HepG2 (cell line): Measurements from ENCODE around the gene EID3. TPM values are rescaled to one million over a fixed set of nuclear protein-coding genes. Genes with fewer than 3 reads are reported as not detected.

Source experiments
- AKAP8 ChIP-seq: sonication (generic); formaldehyde crosslinking; IDR thresholded peaks from 2 replicates; pipeline ENCODE4 v1.5.1; 2020; ENCODE audit warnings: mild to moderate bottlenecking, missing genetic modification reagents
- ELF3 ChIP-seq: IDR thresholded peaks from 2 replicates; pipeline ENCODE4 v1.6.1; 2016; ENCODE audit warnings: missing genetic modification reagents, missing compliant biosample characterization
- FOXA1 ChIP-seq, 2 experiments: fragments of 450-650 bp in 1 of 2; sonication (generic) in 1 of 2; formaldehyde crosslinking in 1 of 2; IDR thresholded peaks; 2 replicates each; pipeline versions ENCODE4 v1.4.0 to v1.6.1; 2016 to 2020; ENCODE audit warnings: missing genetic modification reagents in 1 of 2
- FOXA3 ChIP-seq: IDR thresholded peaks from 2 replicates; pipeline ENCODE4 v1.6.1; 2016; ENCODE audit warnings: missing genetic modification reagents, missing compliant biosample characterization
- GATAD2A ChIP-seq: IDR thresholded peaks from 2 replicates; pipeline ENCODE4 v1.6.1; 2016
- KDM2A ChIP-seq: sonication (generic); formaldehyde crosslinking; IDR thresholded peaks from 2 replicates; pipeline ENCODE4 v1.4.0; 2020; ENCODE audit warnings: low read depth, missing genetic modification reagents, borderline replicate concordance
- KDM4B ChIP-seq: sonication (generic); formaldehyde crosslinking; IDR thresholded peaks from 2 replicates; pipeline ENCODE4 v1.4.0; 2020; ENCODE audit warnings: missing genetic modification reagents
- KLF12 ChIP-seq: sonication (generic); formaldehyde crosslinking; IDR thresholded peaks from 2 replicates; pipeline ENCODE4 v1.4.0; 2020; ENCODE audit warnings: missing genetic modification reagents, borderline replicate concordance
- KLF15 ChIP-seq: sonication (generic); formaldehyde crosslinking; IDR thresholded peaks from 2 replicates; pipeline ENCODE4 v1.8.1; 2023; ENCODE audit warnings: borderline replicate concordance, mild to moderate bottlenecking, inconsistent platforms, missing genetic modification reagents, mixed read lengths
- MBNL3 ChIP-seq: fragments of 250-450 bp; sonication (Bioruptor Pico); conservative IDR thresholded peaks from 2 replicates; pipeline ENCODE4 v1.8.0; 2022; ENCODE audit warnings: mild to moderate bottlenecking, inconsistent platforms
- NFKBIZ ChIP-seq: IDR thresholded peaks from 2 replicates; pipeline ENCODE4 v1.6.1; 2018; ENCODE audit warnings: missing genetic modification reagents, missing compliant biosample characterization
- PHF20 ChIP-seq: sonication (generic); formaldehyde crosslinking; IDR thresholded peaks from 2 replicates; pipeline ENCODE4 v1.5.0; 2020; ENCODE audit warnings: mild to moderate bottlenecking, missing genetic modification reagents
- POGZ ChIP-seq: sonication (generic); formaldehyde crosslinking; IDR thresholded peaks from 2 replicates; pipeline ENCODE4 v1.4.0; 2020; ENCODE audit warnings: mild to moderate bottlenecking, missing genetic modification reagents
- POLR2A ChIP-seq, 2 experiments: IDR thresholded peaks; 2 replicates each; pipeline ENCODE4 v1.6.1; 2011; ENCODE audit warnings: low read depth in 2 of 2, low read length in 2 of 2, mild to moderate bottlenecking in 1 of 2, moderate library complexity in 1 of 2; ENCODE audit not compliant: insufficient read depth in 1 of 2
- RBM22 ChIP-seq: fragments of 200-400 bp; formaldehyde crosslinking; optimal IDR thresholded peaks from 2 replicates; pipeline ENCODE3; 2017; ENCODE audit warnings: mild to moderate bottlenecking, low read length, moderate library complexity
- SMARCE1 ChIP-seq: fragments of 450-650 bp; IDR thresholded peaks from 2 replicates; pipeline ENCODE4 v1.6.1; 2017; ENCODE audit warnings: borderline replicate concordance
- SMC3 ChIP-seq: IDR thresholded peaks from 2 replicates; pipeline ENCODE4 v1.6.1; 2011; ENCODE audit warnings: low read length, improper control_type of control experiment
- THAP9 ChIP-seq: sonication (generic); formaldehyde crosslinking; IDR thresholded peaks from 2 replicates; pipeline ENCODE4; 2020; ENCODE audit warnings: missing genetic modification reagents, mild to moderate bottlenecking, borderline replicate concordance
- ZKSCAN8 ChIP-seq: IDR thresholded peaks from 2 replicates; pipeline ENCODE4 v1.6.1; 2016; ENCODE audit warnings: borderline replicate concordance, missing genetic modification reagents, missing compliant biosample characterization
- ZMYM3 ChIP-seq: sonication (generic); formaldehyde crosslinking; IDR thresholded peaks from 2 replicates; pipeline ENCODE4 v1.5.1; 2020; ENCODE audit warnings: mild to moderate bottlenecking, missing genetic modification reagents
- ZNF564 ChIP-seq: sonication (generic); formaldehyde crosslinking; IDR thresholded peaks from 2 replicates; pipeline ENCODE4 v1.8.1; 2023; ENCODE audit warnings: mild to moderate bottlenecking, missing genetic modification reagents
- ZNF580 ChIP-seq: IDR thresholded peaks from 2 replicates; pipeline ENCODE4 v1.6.1; 2016; ENCODE audit warnings: low read depth, borderline replicate concordance
- ZNF710 ChIP-seq: sonication (generic); formaldehyde crosslinking; IDR thresholded peaks from 2 replicates; pipeline ENCODE4 v1.5.0; 2020; ENCODE audit warnings: mild to moderate bottlenecking, missing genetic modification reagents, borderline replicate concordance
- ZNF747 ChIP-seq: sonication (generic); formaldehyde crosslinking; IDR thresholded peaks from 2 replicates; pipeline ENCODE4 v1.8.1; 2023; ENCODE audit warnings: missing genetic modification reagents, mild to moderate bottlenecking, borderline replicate concordance
- ZNF839 ChIP-seq: sonication (generic); formaldehyde crosslinking; IDR thresholded peaks from 2 replicates; pipeline ENCODE4 v1.4.0; 2020; ENCODE audit warnings: missing genetic modification reagents, mild to moderate bottlenecking, borderline replicate concordance
- ZNF850 ChIP-seq: sonication (generic); formaldehyde crosslinking; conservative IDR thresholded peaks from 2 replicates; pipeline ENCODE4 v1.9.0; 2021; ENCODE audit warnings: mild to moderate bottlenecking, missing genetic modification reagents
- ZSCAN31 ChIP-seq: sonication (generic); formaldehyde crosslinking; IDR thresholded peaks from 2 replicates; pipeline ENCODE4 v1.5.0; 2020; ENCODE audit warnings: low read depth, mild to moderate bottlenecking, missing genetic modification reagents
- polyA plus RNA-seq, 8 experiments: library from polyadenylated mRNA; depleted of rRNA in 3 of 8; stranded (reverse) in 7 of 8; unstranded in 1 of 8; fragments of >200 nt; fragmentation: Illumina TruSeq in 4 of 8; extraction: Trizol in 4 of 8; gene quantifications; 2 replicates each; pipeline versions ENCODE4 v1.2.1 to v1.2.3, GENCODE V29; 2011 to 2016; ENCODE audit warnings: low read depth in 4 of 8, missing spikeins in 1 of 8, mixed read lengths in 1 of 8; ENCODE audit not compliant: insufficient read depth in 1 of 8
- total RNA-seq, 5 experiments: library from RNA; depleted of rRNA; stranded (reverse); fragments of >200 nt; fragmentation: Illumina TruSeq; extraction: Trizol; gene quantifications; 2 replicates each; pipeline ENCODE4 v1.2.3, GENCODE V29; 2016; ENCODE audit warnings: low read depth in 1 of 5

The EID3 gene
- total and polyA plus RNA-seq, 2 of the 13 experiments (the other 11 are each of a cell fraction or from before 2014, with no cell fraction given) = 0.38 to 4.5 TPM

- TF ChIP-seq ZNF580 (CRISPR knock-in tag) = peak; percentile 96
- no peak for TF ChIP-seq FOXA1 (IDR thresholded peaks at IDR 0.05)
- TF ChIP-seq FOXA1 (CRISPR knock-in tag; IDR thresholded peaks at IDR 0.05) = peak; percentile 83
- peak; percentile 72 to 79 for TF ChIP-seq POLR2A (IDR thresholded peaks at IDR 0.05; ENCODE audit: insufficient read depth in 1 of 2, low read depth in 2 of 2, low read length in 2 of 2)
- 0 out of 2 replicates have a peak, but pooled peaks have one; percentile 51 for TF ChIP-seq AKAP8 (CRISPR knock-in tag)
- TF ChIP-seq ELF3 (CRISPR knock-in tag) = peak; percentile 74
- peak; percentile 82; the same call in 1 of the 2 replicates for TF ChIP-seq ZNF564 (CRISPR knock-in tag)
- TF ChIP-seq MBNL3 = no peak
- peak; percentile 15; the same call in 1 of the 2 replicates for TF ChIP-seq PHF20 (CRISPR knock-in tag)
- TF ChIP-seq ZKSCAN8 (CRISPR knock-in tag) = peak; percentile 57; the same call in 1 of the 2 replicates
- no peak for TF ChIP-seq ZNF850 (CRISPR knock-in tag)
- TF ChIP-seq ZNF839 (CRISPR knock-in tag) = peak; percentile 85; the same call in 1 of the 2 replicates
- peak; percentile 49; the same call in 1 of the 2 replicates for TF ChIP-seq KDM4B (CRISPR knock-in tag)
- TF ChIP-seq SMC3 = no peak
- TF ChIP-seq KLF12 (CRISPR knock-in tag) = peak; percentile 43; the same call in 1 of the 2 replicates
- peak; percentile 85; the same call in 1 of the 2 replicates for TF ChIP-seq KDM2A
- TF ChIP-seq ZNF710 (CRISPR knock-in tag) = peak; percentile 23; the same call in 1 of the 2 replicates
- TF ChIP-seq THAP9 = no peak; the same call in 1 of the 2 replicates
- TF ChIP-seq SMARCE1 = no peak
- no peak for TF ChIP-seq RBM22
- TF ChIP-seq ZMYM3 (CRISPR knock-in tag) = peak; percentile 80; the same call in 1 of the 2 replicates
- 0 out of 2 replicates have a peak, but pooled peaks have one; percentile 46 for TF ChIP-seq KLF15 (CRISPR knock-in tag)
- TF ChIP-seq POGZ (CRISPR knock-in tag) = peak; percentile 62
- TF ChIP-seq NFKBIZ = peak; percentile 47; the same call in 1 of the 2 replicates
- TF ChIP-seq ZNF747 (CRISPR knock-in tag) = peak; percentile 89; the same call in 1 of the 2 replicates
- peak; percentile 74 for TF ChIP-seq GATAD2A (CRISPR knock-in tag)
- peak; percentile 74 for TF ChIP-seq ZSCAN31 (CRISPR knock-in tag)
- peak; percentile 85 for TF ChIP-seq FOXA3 (CRISPR knock-in tag)
Observed at GRCh38 chr12:104288635-104289274, 14.8 kb upstream of the EID3 start (continued).
